Measurements from ENCODE around the gene FHOD3. TPM values are rescaled to one million over a fixed set of nuclear protein-coding genes. Genes with fewer than 3 reads are reported as not detected.
A peak's percentile ranks its signal among the peaks of the same experiment; 100 is the strongest.

The FHOD3 gene
- total and polyA plus RNA-seq, 2 of the 4 experiments (the other 2 are of a cell fraction): 14.6 to 16.0 TPM

DNA sequence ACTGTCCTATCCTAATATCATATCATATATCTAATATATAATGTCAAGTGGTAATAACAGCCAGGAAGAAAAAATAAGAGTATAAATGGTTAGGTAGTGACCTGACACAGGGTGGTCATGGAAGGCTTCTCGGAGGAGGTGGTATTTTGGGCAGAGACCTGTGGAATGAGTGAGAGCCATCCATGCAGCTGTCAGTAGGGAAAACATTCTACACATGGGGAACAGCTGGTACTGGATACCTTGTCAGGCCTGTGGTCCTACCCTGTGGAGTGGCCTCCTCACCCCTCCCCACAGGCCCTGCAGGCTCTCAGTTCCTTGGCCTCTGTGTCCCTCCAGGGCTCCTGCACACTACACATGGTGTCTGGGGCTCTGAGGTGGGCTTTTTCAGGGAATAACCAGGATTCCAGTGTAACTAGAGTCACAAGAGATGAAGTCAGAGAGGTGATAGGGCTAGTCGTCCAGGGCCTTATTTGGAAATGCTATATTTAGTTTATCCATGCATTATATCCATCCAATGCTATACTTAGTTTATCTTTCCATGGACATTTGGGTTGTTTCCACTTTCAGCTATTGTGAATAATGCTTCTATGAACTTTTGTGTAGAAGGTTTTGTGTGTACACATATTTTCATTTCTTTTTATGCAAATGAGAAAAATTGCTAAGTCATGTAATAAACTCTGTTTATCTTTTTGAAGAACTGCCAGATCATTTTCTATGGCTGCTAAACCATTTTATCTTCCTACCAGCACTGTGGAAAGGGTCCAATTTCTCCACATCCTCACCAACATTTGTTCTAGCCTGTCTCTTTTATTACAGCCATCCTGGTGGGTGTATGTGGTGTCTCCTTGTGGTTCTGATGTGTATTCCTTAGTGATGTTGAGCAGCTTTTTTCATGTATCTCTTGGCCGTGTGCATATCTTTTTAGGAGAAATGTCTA, 455.7 kb downstream of the FHOD3 start:
- CTCF ChIA-PET: no interaction called here
- POLR2A ChIA-PET (ENCODE audit: unreplicated experiment): no interaction called here
- DNase-seq (peak; percentile 49), ATAC-seq (ENCODE audit: low read depth) (peak; percentile 13; the same call in 1 of the 2 replicates)
- Histone ChIP-seq H3K4me2 (ENCODE audit: low read depth, low read length) (peak overlapping the region; percentile 19; the same call in 1 of the 2 replicates), H2BK15ac (ENCODE audit: low read depth, low read length) (peak overlapping the region; percentile 49; the same call in 1 of the 3 replicates), H2AFZ (replicated peaks; ENCODE audit: low read length, poor library complexity) (peak overlapping the region; percentile 60), H3K36me3 (ENCODE audit: control insufficient read depth, insufficient read depth, low read length) (no peaks in the 10 kb centered on the region), H3K27me3 (ENCODE audit: control insufficient read depth, insufficient read depth, low read length) (no peaks in the 10 kb centered on the region), H3K23ac (ENCODE audit: low read depth, low read length) (peak overlapping the region; percentile 75; the same call in 1 of the 2 replicates), H2BK20ac (ENCODE audit: low read depth, low read length) (peak overlapping the region; percentile 72; the same call in 1 of the 2 replicates), H3K18ac (ENCODE audit: low read depth, low read length) (peak overlapping the region; percentile 87), H2AK9ac (replicated peaks; ENCODE audit: low read depth, low read length, poor library complexity) (peak overlapping the region; percentile 66), H3K27ac (ENCODE audit: insufficient read depth, low read length) (peak overlapping the region; percentile 38; the same call in 1 of the 2 replicates), H4K20me1 (ENCODE audit: insufficient read depth, low read length) (no peaks in the 10 kb centered on the region), H3K9ac (ENCODE audit: low read depth, low read length) (no peak overlapping the region; the same call in 1 of the 2 replicates), H3K4ac (ENCODE audit: low read depth, low read length) (peak overlapping the region; percentile 79), H3K9me1 (ENCODE audit: insufficient read depth, low read length) (peaks cover 12% of the 10 kb centered on the region), H4K5ac (ENCODE audit: low read depth, low read length) (peak overlapping the region; percentile 86), H3K56ac (ENCODE audit: extremely low read depth, insufficient read depth, low read length) (no peak overlapping the region), H3K14ac (replicated peaks; ENCODE audit: low read depth, low read length) (peak overlapping the region; percentile 80), H2BK5ac (ENCODE audit: low read depth, low read length, poor library complexity, severe bottlenecking) (peak overlapping the region; percentile 75), H3K4me1 (ENCODE audit: control insufficient read depth, insufficient read depth, low read length) (peaks cover 16% of the 10 kb centered on the region), H3K4me3 (ENCODE audit: insufficient read depth, low read depth, low read length) (no peak overlapping the region), H4K8ac (ENCODE audit: low read depth in 2 of 2, low read length in 2 of 2) (peak overlapping the region; percentile 37 to 60; a peak in 3 of 4 replicates), H3K9me3 (ENCODE audit: control insufficient read depth, insufficient read depth, low read length) (no peaks in the 10 kb centered on the region), H4K91ac (ENCODE audit: insufficient read depth, low read depth, low read length) (peak overlapping the region; percentile 74), H3K79me1 (ENCODE audit: low read depth in 1 of 2, low read length in 2 of 2) (no peaks in the 10 kb centered on the region), H2AK5ac (ENCODE audit: low read depth, low read length) (no peak overlapping the region; the same call in 1 of the 2 replicates), H2BK120ac (ENCODE audit: low read depth, low read length) (peak overlapping the region; percentile 73)
- no peak for TF ChIP-seq SMC3 (IDR thresholded peaks at IDR 0.05; ENCODE audit: low read depth, low read length)
- peak; percentile 32; the same call in 1 of the 2 replicates for TF ChIP-seq MAFK (IDR thresholded peaks at IDR 0.05; ENCODE audit: low read depth, low read length)
- TF ChIP-seq, protein P1, sequence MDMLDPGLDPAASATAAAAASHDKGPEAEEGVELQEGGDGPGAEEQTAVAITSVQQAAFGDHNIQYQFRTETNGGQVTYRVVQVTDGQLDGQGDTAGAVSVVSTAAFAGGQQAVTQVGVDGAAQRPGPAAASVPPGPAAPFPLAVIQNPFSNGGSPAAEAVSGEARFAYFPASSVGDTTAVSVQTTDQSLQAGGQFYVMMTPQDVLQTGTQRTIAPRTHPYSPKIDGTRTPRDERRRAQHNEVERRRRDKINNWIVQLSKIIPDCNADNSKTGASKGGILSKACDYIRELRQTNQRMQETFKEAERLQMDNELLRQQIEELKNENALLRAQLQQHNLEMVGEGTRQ (IDR thresholded peaks at IDR 0.05; ENCODE audit: low read depth, low read length): no peak
- TF ChIP-seq RAD21 (IDR thresholded peaks at IDR 0.05; ENCODE audit: low read length): peak; percentile 30
- peak; percentile 73; the same call in 1 of the 2 replicates for TF ChIP-seq NFE2L2 (IDR thresholded peaks at IDR 0.05; ENCODE audit: low read depth, low read length)
- TF ChIP-seq, protein P2, sequence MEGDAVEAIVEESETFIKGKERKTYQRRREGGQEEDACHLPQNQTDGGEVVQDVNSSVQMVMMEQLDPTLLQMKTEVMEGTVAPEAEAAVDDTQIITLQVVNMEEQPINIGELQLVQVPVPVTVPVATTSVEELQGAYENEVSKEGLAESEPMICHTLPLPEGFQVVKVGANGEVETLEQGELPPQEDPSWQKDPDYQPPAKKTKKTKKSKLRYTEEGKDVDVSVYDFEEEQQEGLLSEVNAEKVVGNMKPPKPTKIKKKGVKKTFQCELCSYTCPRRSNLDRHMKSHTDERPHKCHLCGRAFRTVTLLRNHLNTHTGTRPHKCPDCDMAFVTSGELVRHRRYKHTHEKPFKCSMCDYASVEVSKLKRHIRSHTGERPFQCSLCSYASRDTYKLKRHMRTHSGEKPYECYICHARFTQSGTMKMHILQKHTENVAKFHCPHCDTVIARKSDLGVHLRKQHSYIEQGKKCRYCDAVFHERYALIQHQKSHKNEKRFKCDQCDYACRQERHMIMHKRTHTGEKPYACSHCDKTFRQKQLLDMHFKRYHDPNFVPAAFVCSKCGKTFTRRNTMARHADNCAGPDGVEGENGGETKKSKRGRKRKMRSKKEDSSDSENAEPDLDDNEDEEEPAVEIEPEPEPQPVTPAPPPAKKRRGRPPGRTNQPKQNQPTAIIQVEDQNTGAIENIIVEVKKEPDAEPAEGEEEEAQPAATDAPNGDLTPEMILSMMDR (conservative IDR thresholded peaks at IDR 0.05; ENCODE audit: low read depth, low read length): peak; percentile 19; the same call in 1 of the 2 replicates
- in situ Hi-C loops (cut with MboI; ENCODE audit: low sequenced_read_pairs) (loop anchor here (10.0 kb wide), 1 partner anchor 468 kb away; no protein-coding TSS in a partner anchor), dilution Hi-C loops (cut with HindIII; ENCODE audit: low sequenced_read_pairs, unreplicated experiment) (no loop called here), intact Hi-C loops (cut with micrococcal nuclease) (loop anchor here (1.0 to 10.0 kb wide), 3 partner anchors 338 to 998 kb away; partner anchors contain the start of gene FHOD3)
- WGBS, 2 experiments (ENCODE audit: extremely low coverage in 2 of 2, insufficient read length in 1 of 2): no CpG with 5 or more reads among the region's 3 CpGs
- BruUV-seq (replicated peaks): no TSS peak

Measured in IMR-90 (cell line).